ENCODE measurements around the gene DDX11.
"Not testable (repeated sequence)": the region's sequence is repeated elsewhere in the genome, so short reads cannot be mapped to it uniquely, and the experiment has no call there.

DNA sequence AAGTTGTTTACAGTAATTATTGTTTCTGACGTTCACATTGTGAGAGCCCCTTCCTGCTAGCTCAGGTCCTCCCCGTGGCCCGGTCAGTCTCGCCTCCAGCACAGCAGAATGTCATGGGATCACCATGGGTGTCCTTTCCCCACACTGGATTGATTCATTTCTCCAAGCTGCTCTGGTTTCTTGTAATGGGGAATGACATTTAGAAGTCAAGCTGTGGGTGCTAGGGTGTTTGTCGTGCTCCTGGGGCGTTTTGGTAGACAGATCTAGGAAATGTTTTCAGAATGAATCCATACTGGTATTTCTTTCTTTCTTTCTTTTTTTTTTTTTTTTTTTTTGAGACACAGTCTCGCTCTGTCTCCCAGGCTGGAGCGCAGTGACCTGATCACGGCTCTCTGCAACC lies 25.1 kb downstream of the DDX11 start:
- TF ChIP-seq CTCF (conservative IDR thresholded peaks at IDR 0.05 in 1 of 2, IDR thresholded peaks at IDR 0.05 in 1 of 2; ENCODE audit: low read depth in 1 of 2, low read length in 2 of 2); EZH2 (IDR thresholded peaks at IDR 0.05; ENCODE audit: low read length, missing control alignments): not testable (repeated sequence)

Data from fibroblast of lung (primary cell).